Fibroblast of lung (primary cell): ENCODE data around the gene KIF16B. TPM values are rescaled to one million over a fixed set of nuclear protein-coding genes. Genes with fewer than 3 reads are reported as not detected.

Experiments
- DNase-seq, 2 donors: peaks; one replicate each; pipeline versions ENCODE4 v3.0.0 to v3.0.0-alpha.2; 2010; ENCODE audit warnings: low read depth in 2 of 2
- H2AFZ ChIP-seq: 2 replicates; pipeline ENCODE4 v1.5.1; 2012; ENCODE audit warnings: low read length, control low read depth, inconsistent platforms
- H3K27ac ChIP-seq: 2 replicates; pipeline ENCODE4 v1.5.1; 2011; ENCODE audit warnings: low read length, control low read depth; ENCODE audit not compliant: insufficient read depth
- H3K27me3 ChIP-seq: 2 replicates; pipeline ENCODE4 v1.5.1; 2011; ENCODE audit warnings: mild to moderate bottlenecking, low read length; ENCODE audit not compliant: control insufficient read depth, insufficient read depth
- H3K36me3 ChIP-seq: 2 replicates; pipeline ENCODE4 v1.5.1; 2011; ENCODE audit warnings: low read length; ENCODE audit not compliant: control insufficient read depth, insufficient read depth
- H3K4me1 ChIP-seq: 2 replicates; pipeline ENCODE4 v1.5.1; 2011; ENCODE audit warnings: low read length; ENCODE audit not compliant: control insufficient read depth, insufficient read depth; ENCODE audit errors: extremely low read depth
- H3K4me2 ChIP-seq: 2 replicates; pipeline ENCODE4 v1.5.1; 2011; ENCODE audit warnings: low read length, control low read depth; ENCODE audit not compliant: insufficient read depth; ENCODE audit errors: extremely low read depth
- H3K4me3 ChIP-seq, 4 experiments: fragments of 200-600 bp in 1 of 4; sonication (generic) in 1 of 4; replicated peaks in 1 of 4; 2 replicates each; pipeline ENCODE4 v1.5.1; 2011 to 2016; ENCODE audit warnings: low read length in 4 of 4, low read depth in 3 of 4, mild to moderate bottlenecking in 3 of 4, control low read depth in 2 of 4, inconsistent platforms in 1 of 4, mixed read lengths in 1 of 4; ENCODE audit not compliant: insufficient read depth in 1 of 4; ENCODE audit errors: control extremely low read depth in 1 of 4
- H3K79me2 ChIP-seq: 2 replicates; pipeline ENCODE4 v1.5.1; 2012; ENCODE audit warnings: mild to moderate bottlenecking, low read length, inconsistent platforms; ENCODE audit not compliant: control insufficient read depth, insufficient read depth
- H3K9ac ChIP-seq: 2 replicates; pipeline ENCODE4 v1.5.1; 2011; ENCODE audit warnings: mild to moderate bottlenecking, low read length, control low read depth; ENCODE audit not compliant: insufficient read depth
- H3K9me3 ChIP-seq: 2 replicates; pipeline ENCODE4 v1.5.1; 2012; ENCODE audit warnings: low read depth, low read length; ENCODE audit not compliant: control insufficient read depth, insufficient read depth
- H4K20me1 ChIP-seq: 2 replicates; pipeline ENCODE4 v1.5.1; 2011; ENCODE audit warnings: low read length; ENCODE audit not compliant: control insufficient read depth, insufficient read depth; ENCODE audit errors: extremely low read depth
- CTCF ChIP-seq, 2 donors: IDR thresholded peaks in 1 of 2; conservative IDR thresholded peaks in 1 of 2; 1 replicate in 1 of 2; 2 replicates in 1 of 2; pipeline ENCODE4 v1.5.1; 2011 to 2012; ENCODE audit warnings: low read length in 2 of 2, control low read depth in 1 of 2, inconsistent platforms in 1 of 2, low read depth in 1 of 2, mild to moderate bottlenecking in 1 of 2
- EZH2 ChIP-seq: IDR thresholded peaks from 2 replicates; pipeline ENCODE4 v1.5.1; 2012; ENCODE audit warnings: low read length, control low read depth, mild to moderate bottlenecking; ENCODE audit errors: missing control alignments
- polyA plus RNA-seq, 2 donors: library from polyadenylated mRNA; depleted of rRNA in 1 of 2; stranded (reverse) in 1 of 2; unstranded in 1 of 2; fragments of >200 nt; gene quantifications; 2 replicates each; pipeline ENCODE4 v1.2.1, GENCODE V29; 2011 to 2012; ENCODE audit warnings: missing spikeins in 1 of 2
- total RNA-seq: library from RNA; depleted of rRNA; stranded (reverse); fragments of >200 nt; gene quantifications from 2 replicates; pipeline ENCODE4 v1.2.1, GENCODE V29; 2014

Gene KIF16B
- total and polyA plus RNA-seq, 2 donors (not counting 1 experiment from before 2014, with no cell fraction given), result 7.7 to 17.3 TPM

- Histone ChIP-seq H3K4me1 (no peaks in the 10 kb centered on the region), H3K27me3 (no peaks in the 10 kb centered on the region), H3K27ac (no peak overlapping the region), H3K79me2 (no peaks in the 10 kb centered on the region), H3K9me3 (no peaks in the 10 kb centered on the region), H4K20me1 (no peaks in the 10 kb centered on the region), H3K4me2 (no peak overlapping the region), H3K4me3 (no peak overlapping the region), H2AFZ (no peak overlapping the region), H3K9ac (no peak overlapping the region), H3K36me3 (no peaks in the 10 kb centered on the region)
- no peak for DNase-seq
- TF ChIP-seq CTCF (conservative IDR thresholded peaks at IDR 0.05 in 1 of 2, IDR thresholded peaks at IDR 0.05 in 1 of 2; ENCODE audit: low read depth in 1 of 2, low read length in 2 of 2) (no peak), EZH2 (no peak)
Observed at GRCh38 chr20:16222859-16223411, 350.3 kb downstream of the KIF16B start.

Other genes with a start within 250 kb of the KIF16B start
- gene SNRPB2, start 156.6 kb upstream of the KIF16B start, total RNA-seq, result 37.5 and 40.8 TPM in 2 replicates
- 101 and 104 TPM in 2 replicates for gene SNRPB2, start 156.6 kb upstream of the KIF16B start, polyA plus RNA-seq
- gene OTOR, start 174.9 kb upstream of the KIF16B start, total RNA-seq, result not detected in 2 replicates
- not detected in 2 replicates for gene OTOR, start 174.9 kb upstream of the KIF16B start, polyA plus RNA-seq